ENCODE measurements around the gene LIMA1.

Gene LIMA1

GRCh38 chr12:50200552-50201273, 82.6 kb downstream of the LIMA1 start:
- TF ChIP-seq CSDC2 (CRISPR knock-in tag; IDR thresholded peaks at IDR 0.05) = no peak
- TF ChIP-seq ESRRG (CRISPR knock-in tag; IDR thresholded peaks at IDR 0.05) = no peak
- TF ChIP-seq ARNTL (CRISPR knock-in tag; IDR thresholded peaks at IDR 0.05; ENCODE audit: borderline replicate concordance, low read depth) = no peak
- no peak for TF ChIP-seq ISL1 (CRISPR knock-in tag; IDR thresholded peaks at IDR 0.05)
- TF ChIP-seq BACH2 (CRISPR knock-in tag; IDR thresholded peaks at IDR 0.05; ENCODE audit: borderline replicate concordance) = no peak
- TF ChIP-seq GLIS3 (CRISPR knock-in tag; IDR thresholded peaks at IDR 0.05) = no peak
- no peak for TF ChIP-seq ZNF8 (CRISPR knock-in tag; IDR thresholded peaks at IDR 0.05)
- no peak for TF ChIP-seq ZNF70 (CRISPR knock-in tag; IDR thresholded peaks at IDR 0.05)
- TF ChIP-seq SNAI2 (CRISPR knock-in tag; IDR thresholded peaks at IDR 0.05) = no peak
- TF ChIP-seq ZNF565 (CRISPR knock-in tag; conservative IDR thresholded peaks at IDR 0.05; ENCODE audit: low read depth) = no peak
- TF ChIP-seq CSRNP3 (CRISPR knock-in tag; IDR thresholded peaks at IDR 0.05) = no peak
- TF ChIP-seq TSHZ2 (CRISPR knock-in tag; IDR thresholded peaks at IDR 0.05) = no peak
- TF ChIP-seq POU6F1 (CRISPR knock-in tag; IDR thresholded peaks at IDR 0.05; ENCODE audit: borderline replicate concordance, low read depth) = no peak
- no peak for TF ChIP-seq PATZ1 (CRISPR knock-in tag; IDR thresholded peaks at IDR 0.05; ENCODE audit: borderline replicate concordance)
- no peak for TF ChIP-seq ZFP30 (CRISPR knock-in tag; IDR thresholded peaks at IDR 0.05)
- TF ChIP-seq RARB (CRISPR knock-in tag; IDR thresholded peaks at IDR 0.05) = no peak
- TF ChIP-seq OSR1 (CRISPR knock-in tag; IDR thresholded peaks at IDR 0.05) = no peak
- no peak for TF ChIP-seq ZFP3 (CRISPR knock-in tag; IDR thresholded peaks at IDR 0.05)
- peak; percentile 58 for ATAC-seq

GRCh38 chr12:50198829-50199228, 84.5 kb downstream of the LIMA1 start:
- TF ChIP-seq CREB5 (CRISPR knock-in tag; IDR thresholded peaks at IDR 0.05; ENCODE audit: low read depth) = no peak
- TF ChIP-seq PATZ1 (CRISPR knock-in tag; IDR thresholded peaks at IDR 0.05; ENCODE audit: borderline replicate concordance) = no peak
- TF ChIP-seq ESRRG (CRISPR knock-in tag; IDR thresholded peaks at IDR 0.05) = no peak
- TF ChIP-seq ZFP30 (CRISPR knock-in tag; IDR thresholded peaks at IDR 0.05) = no peak
- no peak for TF ChIP-seq BACH2 (CRISPR knock-in tag; IDR thresholded peaks at IDR 0.05; ENCODE audit: borderline replicate concordance)
- no peak for TF ChIP-seq SNAI2 (CRISPR knock-in tag; IDR thresholded peaks at IDR 0.05)
- no peak for TF ChIP-seq ZNF70 (CRISPR knock-in tag; IDR thresholded peaks at IDR 0.05)
- no peak for TF ChIP-seq CSRNP3 (CRISPR knock-in tag; IDR thresholded peaks at IDR 0.05)
- TF ChIP-seq TSHZ2 (CRISPR knock-in tag; IDR thresholded peaks at IDR 0.05) = no peak
- TF ChIP-seq ZNF565 (CRISPR knock-in tag; conservative IDR thresholded peaks at IDR 0.05; ENCODE audit: low read depth) = no peak
- TF ChIP-seq ZFP3 (CRISPR knock-in tag; IDR thresholded peaks at IDR 0.05) = no peak
- ATAC-seq = no peak
